Thoracic aorta (tissue), 2 donors: ENCODE data around the gene MRPL32. TPM values are rescaled to one million over a fixed set of nuclear protein-coding genes. Genes with fewer than 3 reads are reported as not detected.
A peak's percentile ranks its signal among the peaks of the same experiment; 100 is the strongest.

Experiments used
- ATAC-seq: fragments of 150-250 bp; one replicate; pipeline ENCODE4 v1.8.0; 2017; ENCODE audit warnings: low read depth; ENCODE audit not compliant: insufficient number of reproducible peaks, low FRiP score
- DNase-seq: peaks from one replicate; pipeline ENCODE4 v3.0.0-alpha.2; 2020; ENCODE audit warnings: low spot score
- H3K27ac ChIP-seq, 2 donors: fragments of 200-600 bp; sonication (generic); 1 replicate in 1 of 2; 2 replicates in 1 of 2; pipeline ENCODE4 v1.5.1; 2016; ENCODE audit warnings: mild to moderate bottlenecking in 2 of 2, moderate library complexity in 2 of 2
- H3K27me3 ChIP-seq: fragments of 200-600 bp; sonication (generic); replicated peaks from 2 replicates; pipeline ENCODE4 v1.6.0; 2016; ENCODE audit warnings: mild to moderate bottlenecking; ENCODE audit not compliant: insufficient read depth
- H3K36me3 ChIP-seq: fragments of 200-600 bp; sonication (generic); one replicate; pipeline ENCODE4 v1.5.1; 2016
- H3K4me1 ChIP-seq, 2 donors: fragments of 200-600 bp; sonication (generic); 1 replicate in 1 of 2; 2 replicates in 1 of 2; pipeline versions ENCODE4 v1.5.1 to v1.6.0; 2016; ENCODE audit warnings: low read depth in 2 of 2, mild to moderate bottlenecking in 1 of 2; ENCODE audit not compliant: control insufficient read depth in 1 of 2
- H3K4me3 ChIP-seq: fragments of 200-600 bp; sonication (generic); 2 replicates; pipeline ENCODE4 v1.5.1; 2016; ENCODE audit warnings: mild to moderate bottlenecking
- H3K9me3 ChIP-seq: fragments of 200-600 bp; sonication (generic); 2 replicates; pipeline ENCODE4 v1.5.1; 2016
- CTCF ChIP-seq: fragments of 200-600 bp; sonication (generic); IDR thresholded peaks from one replicate; pipeline ENCODE4 v1.5.1; 2019; ENCODE audit warnings: antibody characterized with exemption
- total RNA-seq, 2 donors: library from RNA; depleted of rRNA; stranded (reverse); fragments of >200 nt; gene quantifications; one replicate each; pipeline versions ENCODE4 v1.1.0 to v1.2.3, GENCODE V29; 2016

Gene MRPL32
- total RNA-seq, 2 donors from 2014 or later: 38.3 to 54.8 TPM

- H3K4me1 ChIP-seq: peaks cover 20 to 43% of the 10 kb centered on the region in 2 donors
- no peak overlapping the region for H3K4me3 ChIP-seq
- H3K36me3 ChIP-seq: peaks cover 7% of the 10 kb centered on the region
- H3K27ac ChIP-seq: no peak overlapping the region
- no peak for TF ChIP-seq CTCF
- H3K9me3 ChIP-seq: no peaks in the 10 kb centered on the region
- DNase-seq (no peak), ATAC-seq (no peak)
- H3K27me3 ChIP-seq: no peaks in the 10 kb centered on the region
These were observed 3.4 kb upstream of the MRPL32 start for GRCh38 chr7:42928754-42929153.

GRCh38 chr7:42929449-42929848, 2.7 kb upstream of the MRPL32 start:
- no peak for TF ChIP-seq CTCF
- Histone ChIP-seq H3K9me3 (no peaks in the 10 kb centered on the region), H3K4me3 (no peak overlapping the region), H3K27ac (no peak overlapping the region), H3K36me3 (peaks cover 7% of the 10 kb centered on the region), H3K27me3 (no peaks in the 10 kb centered on the region), H3K4me1 (peaks cover 23 to 50% of the 10 kb centered on the region in 2 donors)
- ATAC-seq: no peak
- no peak for DNase-seq

GRCh38 chr7:42930889-42931288, 1.3 kb upstream of the MRPL32 start:
- TF ChIP-seq CTCF: no peak
- Histone ChIP-seq H3K4me1 (peaks cover 24 to 55% of the 10 kb centered on the region in 2 donors), H3K27ac (no peak overlapping the region), H3K4me3 (peak overlapping the region; percentile 92), H3K36me3 (peaks cover 11% of the 10 kb centered on the region), H3K27me3 (no peaks in the 10 kb centered on the region), H3K9me3 (no peaks in the 10 kb centered on the region)
- DNase-seq (no peak), ATAC-seq (no peak)

GRCh38 chr7:42931447-42931833, 736 bp upstream of the MRPL32 start:
- ATAC-seq (no peak), DNase-seq (no peak)
- peaks cover 15% of the 10 kb centered on the region for H3K36me3 ChIP-seq
- peak overlapping the region; percentile 92 for H3K4me3 ChIP-seq
- TF ChIP-seq CTCF: no peak
- H3K27ac ChIP-seq: peak overlapping the region; percentile 65 to 68
- no peaks in the 10 kb centered on the region for H3K27me3 ChIP-seq
- no peaks in the 10 kb centered on the region for H3K9me3 ChIP-seq
- H3K4me1 ChIP-seq: peaks cover 24 to 55% of the 10 kb centered on the region in 2 donors

- peak overlapping the region; percentile 68 to 78 for H3K27ac ChIP-seq
- no peak for TF ChIP-seq CTCF
- DNase-seq (no peak), ATAC-seq (no peak)
- no peaks in the 10 kb centered on the region for H3K27me3 ChIP-seq
- peaks cover 24 to 53% of the 10 kb centered on the region in 2 donors for H3K4me1 ChIP-seq
- no peaks in the 10 kb centered on the region for H3K9me3 ChIP-seq
- H3K36me3 ChIP-seq: peaks cover 20% of the 10 kb centered on the region
- H3K4me3 ChIP-seq: peak overlapping the region; percentile 92
These were observed 825 bp downstream of the MRPL32 start for GRCh38 chr7:42932811-42933591.
